BLaER1 (cell line): ENCODE results near the gene ZBTB24.

ENCODE experiments used
- H3K27ac ChIP-seq: shearing (Covaris generic); formaldehyde crosslinking; 2 replicates; pipeline ENCODE4 v1.8.1; 2022
- H3K27me3 ChIP-seq: shearing (Covaris generic); formaldehyde crosslinking; 2 replicates; pipeline ENCODE4 v1.8.1; 2022
- H3K36me3 ChIP-seq: shearing (Covaris generic); formaldehyde crosslinking; 2 replicates; pipeline ENCODE4 v1.8.1; 2022
- H3K4me1 ChIP-seq: shearing (Covaris generic); formaldehyde crosslinking; 2 replicates; pipeline ENCODE4 v1.8.1; 2022
- H3K4me2 ChIP-seq: shearing (Covaris generic); formaldehyde crosslinking; 2 replicates; pipeline ENCODE4 v1.8.1; 2022
- H3K4me3 ChIP-seq: shearing (Covaris generic); formaldehyde crosslinking; 2 replicates; pipeline ENCODE4 v1.8.1; 2022
- H3K9ac ChIP-seq: shearing (Covaris generic); formaldehyde crosslinking; 2 replicates; pipeline ENCODE4 v1.8.1; 2022
- H3K9me3 ChIP-seq: shearing (Covaris generic); formaldehyde crosslinking; 2 replicates; pipeline ENCODE4 v1.8.1; 2022
- H4K20me1 ChIP-seq: shearing (Covaris generic); formaldehyde crosslinking; 2 replicates; pipeline ENCODE4 v1.8.1; 2022
- Cebpa-rat ChIP-seq: shearing (Covaris generic); IDR thresholded peaks from 2 replicates; pipeline ENCODE4 v1.8.1; 2022

Gene ZBTB24

DNA sequence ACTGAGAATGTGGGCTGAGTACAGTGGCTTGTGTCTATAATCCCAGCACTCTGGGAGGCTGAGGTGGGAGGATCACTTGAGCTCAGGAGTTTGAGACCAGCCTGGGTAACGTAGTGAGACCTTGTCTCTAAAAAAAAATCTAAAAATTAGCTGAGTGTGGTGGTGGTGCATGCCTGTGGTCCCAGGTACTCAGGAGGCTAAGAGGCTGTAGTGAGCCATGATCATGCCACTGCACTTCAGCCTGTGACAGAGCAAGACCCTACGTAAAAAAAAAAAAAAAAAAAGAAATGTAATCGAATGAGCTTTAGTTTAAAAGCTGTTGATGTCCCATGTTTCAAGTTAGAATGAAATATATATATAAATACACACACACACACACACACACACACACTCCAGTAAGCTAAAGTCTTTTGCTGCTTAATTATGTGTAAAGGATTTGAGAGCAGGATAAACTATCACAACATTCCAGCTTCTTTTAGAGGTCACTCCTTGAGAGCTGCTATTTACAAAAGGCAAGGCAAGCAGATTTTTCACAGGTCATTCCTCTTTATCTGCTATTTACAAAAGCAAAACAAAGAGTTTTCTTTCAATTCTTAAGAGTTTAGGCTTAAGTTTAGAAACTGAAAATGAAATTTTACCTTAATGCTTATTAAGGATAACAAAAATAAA lies 22.7 kb downstream of the ZBTB24 start:
- TF ChIP-seq Cebpa-rat: no peak
- H3K27me3 ChIP-seq: no peaks in the 10 kb centered on the region
- H3K36me3 ChIP-seq: peaks cover 41% of the 10 kb centered on the region
- H3K4me2 ChIP-seq: no peak overlapping the region
- peaks cover 35% of the 10 kb centered on the region for H3K4me1 ChIP-seq
- H4K20me1 ChIP-seq: peaks cover 46% of the 10 kb centered on the region; the same call in 1 of the 2 replicates
- peaks cover 4% of the 10 kb centered on the region; the same call in 1 of the 2 replicates for H3K9me3 ChIP-seq
- H3K27ac ChIP-seq: no peak overlapping the region
- H3K4me3 ChIP-seq: no peak overlapping the region
- no peak overlapping the region for H3K9ac ChIP-seq

DNA sequence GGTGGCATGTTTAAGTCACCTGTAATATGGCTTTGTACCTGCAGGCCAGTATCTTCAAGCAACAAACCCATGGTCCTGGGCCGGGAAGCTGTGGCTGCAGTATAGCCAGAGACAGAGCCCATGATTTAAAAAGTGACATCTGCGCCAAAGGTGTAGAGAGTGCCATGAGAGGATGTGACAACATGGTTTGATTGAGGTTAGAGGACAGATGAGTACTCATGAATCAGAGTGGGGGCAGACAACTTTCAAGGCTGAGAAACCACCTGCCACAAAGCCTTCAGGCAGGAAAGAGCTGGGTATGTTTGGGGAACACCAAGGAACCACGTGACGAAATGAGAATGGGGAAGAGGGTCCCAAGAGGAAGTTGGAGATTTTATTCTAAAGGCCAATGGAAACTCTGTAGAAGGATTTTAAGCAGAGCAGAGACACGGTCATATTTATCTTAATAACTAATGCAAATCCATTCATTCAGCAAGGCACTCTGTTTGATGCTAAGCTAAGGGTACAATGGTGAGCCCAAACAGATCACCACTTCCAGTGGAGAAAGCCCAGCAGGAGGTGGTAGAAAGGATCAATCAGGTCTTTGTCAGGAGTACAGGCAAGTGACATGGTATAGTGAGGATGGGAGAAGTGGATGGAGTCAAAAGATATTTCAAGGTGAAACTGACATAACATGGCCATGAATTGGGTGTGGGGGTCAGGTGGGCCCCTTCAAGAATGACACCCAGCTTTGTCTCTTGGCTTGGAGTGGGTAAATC lies 24.1 kb downstream of the ZBTB24 start:
- Histone ChIP-seq H3K27me3 (no peaks in the 10 kb centered on the region), H3K4me3 (no peak overlapping the region), H3K9me3 (peaks cover 4% of the 10 kb centered on the region; the same call in 1 of the 2 replicates), H3K9ac (no peak overlapping the region), H3K36me3 (peaks cover 30% of the 10 kb centered on the region), H4K20me1 (peaks cover 44% of the 10 kb centered on the region; the same call in 1 of the 2 replicates), H3K4me1 (peaks cover 41% of the 10 kb centered on the region), H3K27ac (no peak overlapping the region), H3K4me2 (peak overlapping the region; percentile 67)
- no peak for TF ChIP-seq Cebpa-rat

DNA sequence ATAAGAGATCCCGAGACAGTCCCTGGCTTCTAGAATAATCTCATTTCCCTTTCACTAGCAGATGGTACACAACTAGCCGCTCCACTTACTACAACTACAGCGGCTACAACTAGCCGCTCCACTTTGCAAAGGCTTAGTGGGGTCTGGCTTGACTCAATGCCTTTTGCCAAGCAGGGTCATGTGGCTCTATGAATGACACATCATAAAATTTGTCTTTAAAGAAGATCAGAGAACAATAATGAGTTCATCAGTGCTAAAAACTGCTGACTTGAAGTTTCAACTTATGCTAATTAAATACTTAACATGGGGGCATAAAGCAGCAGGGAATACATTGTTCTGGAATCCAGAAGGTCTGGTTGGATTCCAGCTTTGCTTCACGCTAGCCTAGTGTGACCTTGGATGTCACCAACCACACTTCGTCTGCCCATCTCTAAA lies 25.4 kb downstream of the ZBTB24 start:
- H3K4me2 ChIP-seq: peak overlapping the region; percentile 92
- H3K27me3 ChIP-seq: no peaks in the 10 kb centered on the region
- peaks cover 31% of the 10 kb centered on the region; the same call in 1 of the 2 replicates for H4K20me1 ChIP-seq
- peaks cover 4% of the 10 kb centered on the region; the same call in 1 of the 2 replicates for H3K9me3 ChIP-seq
- peaks cover 27% of the 10 kb centered on the region for H3K36me3 ChIP-seq
- TF ChIP-seq Cebpa-rat: no peak
- no peak overlapping the region for H3K9ac ChIP-seq
- H3K4me3 ChIP-seq: no peak overlapping the region
- H3K27ac ChIP-seq: no peak overlapping the region
- peaks cover 55% of the 10 kb centered on the region for H3K4me1 ChIP-seq

DNA sequence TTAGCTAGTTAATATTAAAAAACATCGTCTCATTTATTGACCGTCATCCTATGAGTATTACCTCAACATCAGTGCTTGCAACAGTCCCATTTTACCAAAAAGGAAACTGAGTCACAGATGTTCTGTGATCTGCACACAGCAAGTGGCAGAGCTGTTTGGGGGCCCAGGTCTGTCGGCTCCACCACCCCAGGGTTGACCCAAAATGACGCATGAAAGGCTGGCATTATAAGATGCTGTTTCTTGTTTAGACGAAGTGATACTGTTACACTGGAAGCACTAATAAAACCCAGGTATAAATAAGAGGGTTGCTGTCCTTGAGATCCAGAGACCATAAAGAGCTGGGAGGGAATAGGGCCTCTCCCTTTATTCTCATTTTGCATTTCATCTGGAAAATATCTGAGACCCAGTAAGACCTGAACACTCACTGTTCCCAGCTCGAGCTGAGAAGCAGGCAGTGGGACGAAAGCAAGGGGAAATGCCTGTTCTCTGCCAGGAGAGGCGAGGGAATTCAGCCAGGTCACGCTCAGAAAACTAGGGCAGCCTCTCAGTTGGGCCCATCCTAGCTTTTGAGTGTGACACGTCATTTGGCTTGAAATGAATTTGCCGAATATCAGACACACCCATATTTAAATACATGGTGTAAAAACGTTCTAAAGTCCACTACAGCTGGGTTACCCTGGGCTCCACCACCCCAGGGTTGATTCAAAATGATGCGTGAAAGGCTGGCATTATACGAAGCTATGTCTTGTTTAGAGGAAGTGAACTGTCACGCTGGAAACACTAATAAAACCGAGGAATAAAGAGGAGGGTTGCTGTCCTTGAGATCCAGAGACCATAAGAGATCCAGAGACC lies 26.1 kb downstream of the ZBTB24 start:
- H3K27ac ChIP-seq: peak overlapping the region; percentile 100
- H3K36me3 ChIP-seq: peaks cover 27% of the 10 kb centered on the region
- H4K20me1 ChIP-seq: peaks cover 24% of the 10 kb centered on the region; the same call in 1 of the 2 replicates
- H3K4me2 ChIP-seq: peak overlapping the region; percentile 92
- H3K27me3 ChIP-seq: no peaks in the 10 kb centered on the region
- no peak for TF ChIP-seq Cebpa-rat
- H3K9ac ChIP-seq: peak overlapping the region; percentile 87
- peak overlapping the region; percentile 85 for H3K4me3 ChIP-seq
- peaks cover 61% of the 10 kb centered on the region for H3K4me1 ChIP-seq
- H3K9me3 ChIP-seq: peaks cover 4% of the 10 kb centered on the region; the same call in 1 of the 2 replicates

DNA sequence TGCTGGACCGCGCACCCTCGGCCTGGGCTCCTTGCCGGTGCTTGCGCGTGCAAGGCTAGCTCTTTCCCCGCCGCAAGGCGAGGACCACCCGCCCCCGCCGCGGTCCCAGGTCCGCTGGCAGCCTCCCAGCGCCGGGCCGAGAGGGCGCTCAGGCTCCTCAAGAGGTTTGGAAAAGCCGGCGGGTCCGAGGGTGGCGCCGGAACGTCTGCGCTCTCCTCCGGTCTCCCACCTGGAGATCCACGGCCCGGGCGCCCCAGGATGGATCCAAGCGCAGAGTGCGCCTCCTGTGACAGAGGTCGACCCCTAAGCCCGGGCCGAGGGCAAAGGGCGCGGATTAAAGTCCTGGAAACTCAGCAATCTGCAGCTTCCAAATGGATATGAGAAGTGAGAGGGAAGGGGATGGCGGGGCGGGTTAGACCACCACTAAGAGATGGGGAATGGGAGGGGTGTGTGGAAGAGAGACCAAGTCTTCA lies 26.9 kb downstream of the ZBTB24 start:
- no peak for TF ChIP-seq Cebpa-rat
- Histone ChIP-seq H3K4me3 (peak overlapping the region; percentile 85), H3K9ac (peak overlapping the region; percentile 87), H3K36me3 (peaks cover 28% of the 10 kb centered on the region), H3K9me3 (peaks cover under 1% of the 10 kb centered on the region; the same call in 1 of the 2 replicates), H3K27ac (peak overlapping the region; percentile 100), H3K27me3 (no peaks in the 10 kb centered on the region), H3K4me2 (peak overlapping the region; percentile 92), H4K20me1 (peaks cover 23% of the 10 kb centered on the region; the same call in 1 of the 2 replicates), H3K4me1 (peaks cover 69% of the 10 kb centered on the region)

DNA sequence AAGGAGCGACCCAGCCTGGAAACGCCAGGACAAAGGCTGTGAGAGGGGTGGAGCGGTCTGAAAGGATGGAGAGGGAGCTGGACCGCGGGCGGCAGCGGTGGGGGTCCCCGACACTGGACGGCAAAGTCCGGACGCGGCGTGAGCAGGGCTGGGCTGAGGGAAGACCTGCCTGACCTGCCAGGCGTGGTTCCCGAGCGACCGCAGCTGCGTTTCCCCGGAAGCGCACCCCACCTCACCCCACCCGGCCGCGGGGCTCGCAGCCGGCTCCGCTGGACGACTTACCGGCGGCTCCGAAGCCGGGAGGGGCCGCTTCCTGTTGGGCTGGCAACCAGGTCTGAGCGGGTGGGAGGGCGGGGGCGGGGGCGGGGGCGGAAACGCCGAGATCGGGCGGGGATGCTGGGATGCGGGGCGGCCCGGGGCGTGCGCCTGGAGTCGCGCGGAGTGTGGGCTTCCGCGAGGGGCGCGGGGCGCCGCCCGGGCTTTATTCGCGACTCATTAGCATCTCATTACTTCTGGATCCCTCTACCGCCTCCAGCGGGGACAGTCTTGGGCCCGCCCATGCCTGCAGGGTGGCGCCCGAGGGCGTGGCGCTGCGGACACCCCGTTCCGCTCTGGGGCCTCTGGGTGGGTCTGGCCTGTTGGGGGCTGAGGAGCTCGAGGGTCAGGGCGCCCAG lies 27.4 kb downstream of the ZBTB24 start, which contains the start of gene MICAL1:
Gene MICAL1, minus strand, starts transcription at position 336 of the 674 bp plus-strand sequence. CDS start 1,576 bp downstream, outside the sequence.
- Histone ChIP-seq H3K4me1 (peaks cover 75% of the 10 kb centered on the region), H3K9ac (peak within 1 kb of the TSS; percentile 90), H3K4me2 (peak within 1 kb of the TSS; percentile 96), H3K27ac (peak within 1 kb of the TSS; percentile 100), H3K9me3 (no peaks in the 10 kb centered on the region), H3K4me3 (peak within 1 kb of the TSS; percentile 85), H4K20me1 (peaks cover 24% of the 10 kb centered on the region; the same call in 1 of the 2 replicates), H3K27me3 (no peaks in the 10 kb centered on the region), H3K36me3 (peaks cover 25% of the 10 kb centered on the region)
- TF ChIP-seq Cebpa-rat: no peak

DNA sequence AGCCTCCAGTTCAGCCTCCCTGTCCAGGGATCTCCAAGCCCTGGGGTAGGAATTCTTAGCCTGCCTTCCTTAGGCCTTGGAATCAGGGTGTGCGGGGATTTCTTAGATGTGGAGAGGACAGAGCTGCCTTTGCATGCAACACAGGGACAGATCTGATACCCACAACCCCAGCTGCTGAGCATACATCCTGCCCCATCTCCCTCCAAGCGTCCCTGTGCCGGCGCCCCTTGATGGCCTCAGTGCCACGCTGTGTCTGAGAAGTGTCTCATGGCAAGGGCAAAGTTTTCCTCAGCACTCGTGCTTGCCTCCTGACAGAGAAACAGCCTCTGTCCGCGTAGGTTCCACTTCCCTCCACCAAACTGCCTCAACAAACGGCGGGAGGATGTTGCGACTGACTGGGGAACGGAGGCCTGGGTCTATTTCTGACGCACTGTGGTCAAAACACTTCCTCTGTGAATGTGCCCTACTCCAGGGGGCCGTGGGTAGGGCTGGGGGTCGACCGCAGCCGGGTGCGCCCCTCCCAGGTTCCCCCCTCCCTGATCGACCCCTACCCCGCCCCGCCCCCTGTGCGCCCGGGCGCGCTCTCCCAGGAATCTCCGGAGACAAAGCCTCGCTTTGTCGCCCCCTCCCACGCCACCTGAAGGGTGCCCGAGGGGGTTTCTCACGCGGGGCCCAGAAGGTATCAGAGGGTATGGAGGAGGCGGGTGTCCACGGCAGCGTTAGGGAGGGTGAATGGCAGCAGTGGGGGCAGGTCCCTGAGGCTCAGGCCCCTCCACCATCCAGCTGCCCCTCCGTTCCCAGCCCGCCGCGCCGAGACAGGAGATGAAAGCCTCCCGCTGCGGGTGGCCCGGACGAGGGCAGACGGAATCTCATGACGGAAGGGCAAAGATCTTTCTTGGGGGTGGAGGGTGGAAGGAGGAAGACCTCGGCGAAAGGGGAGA lies 28.3 kb downstream of the ZBTB24 start:
- H3K27ac ChIP-seq: peak overlapping the region; percentile 100
- peak; percentile 29; the same call in 1 of the 2 replicates for TF ChIP-seq Cebpa-rat

More for the DNA sequence above, 28.3 kb downstream of the ZBTB24 start:
- H3K4me3 ChIP-seq: peak overlapping the region; percentile 85
- peak overlapping the region; percentile 90 for H3K9ac ChIP-seq
- H4K20me1 ChIP-seq: peaks cover 32% of the 10 kb centered on the region
- H3K9me3 ChIP-seq: no peaks in the 10 kb centered on the region
- peaks cover 83% of the 10 kb centered on the region for H3K4me1 ChIP-seq
- H3K36me3 ChIP-seq: peaks cover 30% of the 10 kb centered on the region
- H3K4me2 ChIP-seq: peak overlapping the region; percentile 96
- no peaks in the 10 kb centered on the region for H3K27me3 ChIP-seq
